Forelimb muscle (tissue), 1 donor: ENCODE measurements around the gene IMMP2L. TPM values are rescaled to one million over a fixed set of nuclear protein-coding genes. Genes with fewer than 3 reads are reported as not detected.

Experiments
- DNase-seq: peaks from one replicate; pipeline ENCODE4 v3.0.0-alpha.2; 2013; ENCODE audit warnings: low read depth
- polyA plus RNA-seq: library from polyadenylated mRNA; unstranded; fragments of 120-200 nt; gene quantifications from one replicate; pipeline ENCODE4 v1.2.1, GENCODE V29; 2013; ENCODE audit not compliant: insufficient read length

IMMP2L gene
- polyA plus RNA-seq, 1 donor: 15.3 TPM

DNA sequence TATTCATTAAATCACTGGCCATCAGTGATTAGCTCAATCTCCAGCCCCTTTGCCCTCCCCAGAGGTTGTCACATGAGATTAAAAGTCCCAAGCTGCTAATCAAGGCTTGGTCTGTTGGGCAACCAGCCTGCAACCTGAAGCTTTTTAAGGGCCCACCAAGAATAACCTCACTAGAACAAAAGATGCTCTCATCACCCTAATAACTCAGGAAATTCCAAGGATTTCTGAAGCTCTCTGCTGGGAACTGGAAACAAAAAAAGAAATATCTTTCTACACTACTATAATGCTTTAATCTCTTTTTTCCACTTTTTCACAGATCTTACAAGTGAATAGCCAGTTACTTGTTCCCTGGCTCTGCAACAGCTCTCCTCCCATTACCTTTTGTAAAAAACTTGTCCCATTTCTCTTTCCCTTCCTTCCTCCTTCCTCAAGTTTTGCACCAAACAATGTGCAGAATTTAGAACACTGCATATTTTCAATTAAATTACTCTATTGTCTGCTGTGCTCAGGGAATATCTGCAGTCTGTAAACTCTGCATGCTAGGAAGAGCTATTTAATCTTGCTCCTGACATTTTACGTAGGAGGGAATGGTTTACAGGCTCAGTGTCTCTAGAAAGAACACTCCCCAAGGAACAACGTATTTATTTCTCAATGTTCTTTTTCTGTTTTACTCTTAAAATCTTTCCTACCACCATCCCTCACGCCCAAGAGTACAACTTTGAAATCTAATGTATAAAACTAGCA, 169.1 kb downstream of the IMMP2L start:
- DNase-seq: peak; percentile 31

DNA sequence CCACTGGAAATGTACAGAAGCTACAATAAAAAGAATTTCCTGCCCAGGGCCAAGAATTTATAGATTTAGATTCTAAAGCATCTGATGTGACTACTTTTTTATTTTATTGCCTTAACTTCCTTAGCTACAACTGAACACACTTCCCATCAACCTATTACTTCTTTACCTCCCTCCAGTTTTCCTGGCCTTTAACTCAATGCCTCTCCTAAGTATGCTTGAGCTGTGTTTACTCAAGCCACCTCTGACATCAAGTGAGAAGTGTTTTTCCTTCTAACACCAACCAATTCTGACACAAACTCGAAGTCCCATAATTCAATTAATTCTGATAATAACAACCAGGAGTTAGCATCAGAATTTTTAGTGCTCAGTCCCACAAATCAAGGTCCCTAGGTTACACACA, 170.0 kb downstream of the IMMP2L start:
- no peak for DNase-seq

DNA sequence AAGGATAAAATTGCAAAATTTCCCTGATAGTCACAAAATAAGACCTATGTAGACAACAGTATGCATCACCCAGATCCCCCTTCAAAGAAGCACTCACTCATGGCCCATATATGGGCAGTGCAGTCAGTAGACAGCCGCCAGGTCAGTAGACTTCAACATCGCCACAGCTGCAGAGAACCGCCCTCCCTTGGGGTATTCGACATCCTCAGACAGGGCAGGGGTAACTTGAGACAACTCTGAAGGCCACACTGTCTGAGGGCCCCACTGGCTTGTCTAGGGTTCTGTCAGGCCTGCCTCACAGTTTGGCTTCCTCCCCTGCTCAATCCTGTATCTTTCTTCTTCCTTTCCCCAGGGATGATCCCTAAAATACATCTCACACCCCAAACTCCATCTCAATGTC, 172.3 kb downstream of the IMMP2L start:
- DNase-seq: no peak

DNA sequence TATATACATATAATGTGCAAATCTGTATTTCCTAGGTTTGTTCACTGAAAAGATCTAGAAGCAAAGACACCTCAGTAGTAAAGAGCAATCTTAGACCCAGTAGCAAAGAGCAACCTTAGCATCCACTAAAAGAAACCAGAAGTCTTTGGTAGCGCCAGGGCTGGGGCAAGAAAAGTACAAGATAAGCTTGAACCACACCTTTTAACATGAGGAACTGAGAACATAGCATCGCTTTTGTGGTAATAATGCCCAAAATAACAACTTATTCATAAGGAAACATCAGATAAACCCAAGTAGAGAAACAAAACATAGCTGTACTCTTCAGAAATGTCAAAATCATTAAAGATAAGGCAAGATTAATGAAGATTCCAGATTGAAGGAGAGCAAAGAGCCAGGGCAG, 173.4 kb downstream of the IMMP2L start:
- no peak for DNase-seq

DNA sequence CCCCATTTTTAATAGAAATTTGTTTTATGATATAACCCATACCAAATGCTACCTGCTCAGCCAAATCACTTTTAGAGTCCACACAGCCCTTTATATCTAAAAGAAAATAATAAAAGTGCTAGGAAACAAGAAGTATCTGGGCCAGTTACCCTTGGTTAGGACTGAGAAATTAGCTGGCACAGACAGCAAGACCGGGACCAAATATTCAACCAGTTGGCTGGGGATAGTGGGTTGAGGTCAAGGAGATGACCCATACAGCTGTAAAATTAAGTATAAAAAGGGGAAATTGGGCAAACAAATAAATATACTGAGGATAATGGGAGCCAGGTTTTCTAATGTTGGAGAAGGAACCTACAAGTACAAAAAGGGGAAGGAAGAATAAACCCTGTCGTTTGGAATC, 174.3 kb downstream of the IMMP2L start:
- no peak for DNase-seq

DNA sequence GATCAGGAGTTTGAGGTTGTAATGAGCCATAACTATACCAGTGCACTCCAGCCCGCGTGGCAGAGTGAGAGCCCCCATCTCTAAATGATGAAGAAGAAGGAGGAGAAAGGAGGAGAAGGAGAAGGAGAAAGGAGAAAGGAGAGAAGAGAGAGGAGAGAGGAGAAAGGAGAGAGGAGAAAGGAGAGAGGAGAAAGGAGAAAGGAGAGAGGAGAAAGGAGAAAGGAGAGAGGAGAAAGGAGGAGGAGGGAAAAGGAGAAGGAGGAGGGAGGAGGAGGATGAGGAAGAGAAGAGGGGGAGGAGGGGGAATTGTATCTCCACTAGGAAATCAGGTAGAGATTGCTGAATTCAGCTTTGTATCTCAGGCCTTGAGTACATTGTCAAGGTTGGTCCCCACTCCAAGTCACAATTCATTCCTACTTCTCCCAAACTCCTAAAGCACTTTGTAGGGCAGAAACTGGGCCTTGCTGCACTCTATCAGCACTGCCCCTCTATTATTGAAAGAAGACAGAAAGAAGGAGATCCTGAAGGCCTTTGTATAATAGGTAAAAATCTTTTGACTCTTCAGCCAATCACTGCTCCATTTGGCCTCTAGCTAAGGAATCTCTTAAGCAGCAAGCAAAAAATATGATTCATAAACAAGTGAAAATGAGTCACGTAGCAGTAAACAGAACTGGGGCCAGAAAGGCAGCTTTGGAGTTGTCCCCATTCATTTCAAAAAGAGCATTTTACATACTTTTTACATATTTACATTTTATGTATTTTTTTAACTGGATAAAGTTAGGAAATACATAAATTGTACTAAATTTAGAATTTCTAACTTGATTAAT, 178.0 kb downstream of the IMMP2L start:
- no peak for DNase-seq

DNA sequence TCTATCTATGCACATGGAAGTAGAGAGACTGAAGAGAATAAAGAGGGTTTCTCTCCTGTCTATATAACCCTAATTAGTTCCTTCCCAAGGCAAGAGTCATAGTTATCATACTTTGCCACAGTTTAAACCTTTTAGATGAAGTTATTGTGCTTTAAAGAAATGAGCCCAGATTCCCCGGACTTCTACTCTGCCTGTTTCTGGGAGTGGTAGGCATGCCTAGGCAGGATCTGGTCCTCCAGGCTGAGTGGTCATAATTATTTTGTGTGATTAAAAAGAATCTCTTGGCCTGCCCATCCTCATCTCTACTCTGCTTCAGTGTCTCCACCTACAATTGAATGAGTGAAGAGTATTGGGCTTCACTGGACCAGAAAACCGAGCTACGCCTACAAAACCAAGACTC, 179.2 kb downstream of the IMMP2L start:
- DNase-seq: no peak

DNA sequence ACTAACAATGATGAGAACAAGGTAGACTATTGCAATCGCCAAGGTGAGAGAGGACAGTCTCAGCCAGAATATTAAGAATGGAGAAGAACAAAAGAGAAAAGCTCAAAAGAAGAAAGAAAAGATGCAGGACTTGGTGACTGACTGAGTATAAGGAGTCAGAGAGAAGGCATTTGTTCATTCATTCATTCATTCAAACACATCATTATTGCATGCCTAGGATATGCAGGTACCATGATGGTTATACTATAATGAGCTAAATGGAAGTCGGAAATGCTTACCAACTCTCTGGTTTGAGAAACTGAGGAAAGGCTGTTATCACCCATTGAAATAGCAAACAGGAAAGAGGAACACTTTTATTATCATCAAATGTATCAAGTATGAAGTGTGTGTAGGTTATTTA, 180.7 kb downstream of the IMMP2L start:
- DNase-seq: no peak

DNA sequence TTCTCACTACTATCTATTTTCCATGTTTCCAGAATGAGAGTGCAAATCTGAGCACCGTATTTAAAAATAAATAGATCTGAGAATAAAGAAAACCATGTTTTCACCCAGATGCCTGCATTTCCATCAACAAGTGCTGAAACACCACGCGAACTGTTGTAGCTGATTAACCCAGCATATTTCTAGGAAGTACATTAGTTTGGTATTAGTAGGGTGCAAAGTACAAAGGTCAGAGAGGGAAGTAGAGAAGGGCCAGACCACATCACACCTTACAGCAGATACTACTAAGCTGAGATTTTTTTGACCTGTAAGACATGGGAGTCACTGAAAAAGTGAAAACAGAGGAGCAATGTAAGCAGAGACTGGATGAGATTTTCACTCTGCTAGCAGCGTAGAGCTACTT, 181.3 kb downstream of the IMMP2L start:
- DNase-seq: no peak

DNA sequence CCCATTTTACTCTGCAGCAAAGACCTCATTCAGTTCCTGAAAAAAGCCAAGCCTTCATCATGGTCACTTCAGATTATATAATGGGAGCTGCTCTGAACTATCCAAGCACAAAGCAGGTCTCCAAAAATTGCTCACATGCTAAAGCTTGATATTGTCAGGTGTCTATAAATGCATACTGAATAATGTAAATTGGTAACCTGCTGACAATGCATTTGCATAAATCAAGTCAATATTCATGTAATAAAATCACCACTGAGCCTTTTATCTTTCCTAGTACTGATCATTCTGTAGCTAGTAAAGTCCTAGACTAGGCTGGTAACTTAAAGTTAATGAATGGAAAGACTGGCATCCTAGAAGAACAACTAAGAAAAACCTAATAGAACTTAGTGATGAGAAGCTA, 188.3 kb downstream of the IMMP2L start:
- DNase-seq: no peak

DNA sequence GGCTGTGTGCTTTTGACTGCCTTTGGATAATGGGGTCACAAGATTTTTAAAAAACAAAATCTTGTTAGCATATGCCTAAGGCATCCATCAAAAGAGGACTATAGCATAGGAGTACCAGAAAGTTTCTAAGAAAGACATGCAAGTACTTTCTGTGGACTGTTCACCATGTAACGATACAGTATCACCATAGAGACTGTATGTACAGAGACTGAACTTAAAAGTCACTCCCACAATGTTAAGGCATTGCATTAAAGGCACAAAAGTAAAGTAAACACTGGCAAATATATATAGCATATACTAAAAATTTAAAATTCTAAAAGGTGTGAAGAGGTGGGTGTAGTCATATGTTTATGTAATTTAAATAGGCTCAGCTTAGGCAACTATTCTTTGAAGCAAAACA, 190.9 kb downstream of the IMMP2L start:
- DNase-seq: no peak

DNA sequence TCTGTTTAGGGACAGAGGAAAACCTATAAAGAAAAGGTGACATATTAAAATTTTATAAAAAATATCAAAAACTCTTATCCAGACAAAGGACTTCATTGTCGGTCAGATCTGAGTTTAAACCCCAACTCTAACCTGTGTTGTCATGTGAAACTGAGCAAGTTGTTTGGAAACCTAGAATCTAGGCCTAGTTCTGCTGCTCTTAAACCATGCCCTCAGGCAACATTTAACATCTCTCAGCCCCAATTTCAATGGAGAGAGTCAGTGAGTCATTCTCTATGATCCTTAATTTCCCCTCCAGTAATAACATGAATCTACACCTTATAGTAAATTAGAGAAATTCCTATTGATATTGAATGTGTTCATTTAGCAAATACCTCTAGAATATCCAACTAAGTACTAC, 192.3 kb downstream of the IMMP2L start:
- DNase-seq: no peak

DNA sequence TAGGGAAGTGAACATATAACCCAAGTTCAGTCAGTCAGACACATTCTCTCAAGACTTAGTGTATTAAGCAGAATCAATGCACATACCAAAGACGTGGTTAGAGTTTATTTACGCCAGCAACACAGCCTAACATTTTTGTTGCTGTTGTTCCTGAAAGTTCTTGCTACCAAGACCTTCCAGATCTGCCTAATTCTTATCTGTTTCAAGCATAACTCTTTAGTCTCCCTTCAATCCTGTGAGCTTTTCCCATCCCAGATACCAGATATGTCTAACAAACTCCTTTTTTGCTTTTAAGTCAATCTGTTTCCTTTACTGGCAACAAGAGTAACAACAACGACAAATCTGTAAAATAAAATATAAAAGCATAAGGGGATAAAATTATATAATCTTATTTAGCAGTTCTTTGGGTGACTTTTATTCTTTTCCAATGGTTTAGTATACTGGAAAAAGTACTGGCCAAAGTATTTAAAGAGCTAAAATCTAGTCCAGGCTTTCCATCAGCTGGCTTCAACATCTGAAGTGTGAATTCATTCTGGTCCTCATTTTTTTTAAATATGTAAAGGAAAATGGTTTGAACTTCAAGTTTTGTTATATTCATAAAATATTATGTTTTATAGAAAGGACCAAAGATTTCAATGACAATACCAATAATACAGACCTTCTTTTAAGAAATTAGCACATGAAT, 193.8 kb downstream of the IMMP2L start:
- DNase-seq: peak; percentile 14

DNA sequence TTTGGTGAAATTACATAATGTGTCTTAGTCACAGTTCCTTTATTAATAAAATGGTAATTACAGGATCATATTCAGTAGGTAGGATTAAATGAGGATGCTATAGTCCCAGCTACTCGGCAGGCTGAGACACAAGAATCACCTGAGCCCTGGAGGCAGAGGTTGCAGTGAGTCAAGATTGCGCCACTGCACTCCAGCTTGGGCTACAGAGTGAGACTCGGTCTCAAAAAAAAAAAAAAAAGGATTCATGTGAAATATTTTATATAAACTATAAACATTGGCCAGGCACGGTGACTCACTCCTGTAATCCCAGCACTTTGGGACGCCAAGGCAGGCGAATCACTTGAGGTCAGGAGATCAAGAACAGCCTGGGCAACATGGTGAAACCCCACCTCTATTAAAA, 197.9 kb downstream of the IMMP2L start:
- no peak for DNase-seq

DNA sequence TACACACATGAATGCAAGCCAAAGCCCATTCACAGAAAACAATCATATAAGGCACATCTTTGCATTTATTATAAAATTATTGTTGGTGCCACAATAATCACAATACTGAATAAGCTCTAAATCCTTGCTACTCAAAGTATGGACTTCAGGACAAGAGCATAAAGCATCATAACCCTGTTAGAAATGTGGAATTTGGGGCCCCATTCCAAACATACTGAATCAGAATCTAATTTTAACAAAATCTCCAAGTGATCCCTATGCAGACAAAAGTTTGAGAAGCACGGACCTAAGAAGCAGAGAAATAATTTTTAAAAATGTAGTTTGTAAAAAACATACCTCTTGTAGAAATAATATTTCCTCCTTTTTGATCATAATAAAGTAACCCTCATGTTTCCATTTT, 199.2 kb downstream of the IMMP2L start:
- DNase-seq: no peak

DNA sequence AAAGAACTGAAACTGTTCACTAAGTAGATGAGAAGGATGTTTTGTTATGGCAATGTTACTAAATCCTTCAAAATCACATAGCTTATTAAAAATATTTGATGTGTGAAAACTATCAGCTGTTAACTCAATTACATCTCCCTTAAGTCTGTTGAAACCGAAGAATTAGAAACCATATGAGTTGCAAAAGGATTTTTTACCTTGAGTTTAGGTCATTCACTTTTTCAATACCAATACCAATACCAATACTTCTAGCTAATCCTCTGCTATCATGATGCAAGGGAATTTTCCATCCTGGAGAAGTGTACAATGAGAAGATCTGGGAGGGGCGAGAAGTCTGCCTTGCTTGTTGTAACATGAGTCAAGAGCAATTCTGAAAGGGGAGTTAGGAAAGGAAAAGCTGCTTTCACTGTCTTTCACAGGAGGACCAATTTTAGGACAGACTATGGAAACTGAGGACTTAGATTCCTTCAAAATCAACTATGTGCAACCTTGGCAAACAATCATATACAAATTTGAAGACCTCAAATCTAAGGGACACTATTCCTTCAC, 199.7 kb downstream of the IMMP2L start:
- no peak for DNase-seq

DNA sequence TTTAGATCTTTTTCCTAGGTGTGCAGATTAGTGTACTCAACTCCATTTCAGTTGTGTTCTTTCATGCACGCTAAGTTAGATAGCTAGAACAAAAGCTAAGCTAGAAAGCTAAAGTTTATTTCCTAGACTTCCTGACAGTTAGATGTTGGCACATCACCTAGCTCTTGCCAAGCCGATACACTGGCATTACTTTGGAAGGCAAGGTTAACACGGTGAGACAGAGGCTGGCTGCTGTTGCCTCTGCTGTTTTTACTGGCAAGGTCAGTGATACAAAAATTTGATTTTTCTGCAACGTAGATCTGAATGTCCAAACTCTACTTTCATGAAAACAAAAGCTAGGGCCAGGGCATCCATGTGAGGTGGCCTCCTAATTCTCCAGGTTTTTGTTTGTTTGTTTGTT, 203.4 kb downstream of the IMMP2L start:
- DNase-seq: no peak

DNA sequence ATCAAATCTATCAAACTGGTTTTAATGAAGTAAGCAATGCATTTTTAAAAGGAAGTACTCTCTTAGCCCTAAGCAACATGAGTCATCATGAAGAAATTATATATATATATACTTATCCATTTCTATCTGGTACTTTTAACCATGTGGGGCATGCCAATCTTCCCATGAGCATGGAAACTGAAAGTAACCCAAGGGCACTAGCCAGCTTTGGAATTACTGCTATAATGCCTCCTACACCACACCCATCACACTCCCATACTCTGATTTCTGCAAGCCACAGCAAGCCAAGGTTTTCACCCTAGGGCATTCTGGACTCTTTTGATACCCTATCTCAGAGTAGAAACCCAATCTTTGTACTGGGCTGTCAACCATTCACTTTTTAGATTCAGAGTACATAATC, 204.6 kb downstream of the IMMP2L start:
- DNase-seq: no peak

DNA sequence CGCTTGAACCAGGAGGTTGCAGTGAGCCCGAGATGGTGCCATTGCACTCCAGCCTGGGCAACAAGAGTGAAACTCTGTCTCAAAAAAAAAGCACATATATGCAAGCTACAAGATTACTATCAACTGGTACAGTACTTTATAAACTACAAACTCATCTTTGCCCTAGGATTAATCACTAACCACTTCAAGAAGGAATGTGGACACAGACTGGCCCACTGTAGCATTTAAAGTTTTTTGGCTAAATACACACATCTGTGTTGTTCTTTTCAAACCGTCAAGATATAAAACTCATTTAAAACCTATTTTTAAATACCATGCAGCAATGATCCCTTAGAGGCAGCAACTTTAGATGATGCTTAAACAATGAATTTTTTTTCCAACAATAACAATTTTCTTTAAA, 205.4 kb downstream of the IMMP2L start:
- DNase-seq: no peak

DNA sequence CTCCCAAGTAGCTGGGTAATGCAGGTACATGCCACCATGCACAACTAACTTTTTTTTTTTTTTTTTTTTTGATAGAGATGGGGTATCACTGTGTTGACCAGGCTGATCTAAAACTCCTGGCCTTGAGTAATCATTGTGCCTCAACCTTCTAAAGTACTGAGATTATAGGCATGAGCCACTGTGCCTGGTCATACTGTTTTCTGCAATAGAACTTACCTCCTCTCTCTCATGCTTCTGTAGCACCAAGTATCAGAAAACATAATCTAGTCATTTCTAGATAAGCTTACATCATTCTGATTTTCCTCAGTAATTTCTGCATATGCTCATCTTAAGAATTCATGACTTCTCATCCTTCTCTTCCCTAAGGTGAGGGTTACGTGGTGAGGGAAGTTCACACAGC, 210.0 kb downstream of the IMMP2L start:
- no peak for DNase-seq

DNA sequence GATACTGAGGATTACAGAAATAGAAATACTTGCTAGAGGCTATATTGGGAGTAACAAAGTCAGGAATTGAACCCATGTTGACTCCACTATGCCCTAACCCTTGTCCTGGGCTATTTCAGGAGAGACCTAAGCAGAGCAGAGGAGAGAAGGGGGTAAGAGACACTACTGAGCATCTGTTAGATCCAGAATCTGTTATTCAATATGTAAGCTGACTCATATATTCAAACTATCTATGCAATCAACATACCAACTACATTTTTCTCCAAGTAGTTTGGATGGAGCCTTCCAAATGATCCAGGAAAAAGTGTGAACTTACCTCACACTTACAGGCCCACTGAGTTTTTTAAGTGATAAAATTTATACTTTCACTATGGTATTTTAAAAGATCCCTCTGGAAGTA, 216.1 kb downstream of the IMMP2L start:
- no peak for DNase-seq

DNA sequence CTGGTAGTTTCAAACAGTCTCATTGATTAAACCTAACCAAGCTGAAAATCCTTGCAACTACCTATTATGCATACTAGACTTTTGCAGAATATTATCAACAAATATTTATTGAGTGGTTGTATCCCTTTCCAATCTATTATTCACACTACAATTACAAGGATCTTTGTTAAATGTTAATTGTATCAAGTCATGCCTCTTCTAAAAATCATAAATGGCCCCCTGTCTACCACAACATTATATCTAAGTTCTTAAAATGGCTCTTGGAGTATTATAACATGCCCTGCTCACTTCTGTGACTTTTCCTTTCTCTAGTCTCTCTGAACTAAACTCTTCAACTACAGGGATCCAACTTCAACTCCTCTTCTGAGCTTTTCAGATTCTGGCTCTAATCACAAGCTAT, 219.3 kb downstream of the IMMP2L start:
- DNase-seq: no peak

DNA sequence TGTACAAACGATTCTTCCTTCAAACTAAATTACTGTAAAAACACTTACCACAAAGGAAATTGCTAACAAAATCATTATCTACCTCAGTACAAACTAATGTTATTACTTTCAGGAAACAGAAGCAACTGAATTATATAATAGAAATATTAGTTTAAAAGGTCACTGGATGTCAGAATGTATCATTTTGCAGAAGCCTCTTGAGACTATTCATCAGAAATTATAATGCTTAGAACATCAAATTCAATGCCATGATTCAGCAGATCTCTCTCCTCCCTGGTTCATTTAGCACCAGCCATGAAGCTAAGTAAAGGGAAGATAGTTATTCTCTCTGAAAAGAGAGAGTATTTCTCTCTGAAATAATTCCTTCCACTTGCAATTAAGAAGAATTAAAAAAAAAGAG, 223.3 kb downstream of the IMMP2L start:
- DNase-seq: no peak
